ENCODE data around the gene CNOT4.

The CNOT4 gene

GRCh38 chr7:135317676-135318325 lies 192.1 kb downstream of the CNOT4 start:
- no peak for DNase-seq

DNA sequence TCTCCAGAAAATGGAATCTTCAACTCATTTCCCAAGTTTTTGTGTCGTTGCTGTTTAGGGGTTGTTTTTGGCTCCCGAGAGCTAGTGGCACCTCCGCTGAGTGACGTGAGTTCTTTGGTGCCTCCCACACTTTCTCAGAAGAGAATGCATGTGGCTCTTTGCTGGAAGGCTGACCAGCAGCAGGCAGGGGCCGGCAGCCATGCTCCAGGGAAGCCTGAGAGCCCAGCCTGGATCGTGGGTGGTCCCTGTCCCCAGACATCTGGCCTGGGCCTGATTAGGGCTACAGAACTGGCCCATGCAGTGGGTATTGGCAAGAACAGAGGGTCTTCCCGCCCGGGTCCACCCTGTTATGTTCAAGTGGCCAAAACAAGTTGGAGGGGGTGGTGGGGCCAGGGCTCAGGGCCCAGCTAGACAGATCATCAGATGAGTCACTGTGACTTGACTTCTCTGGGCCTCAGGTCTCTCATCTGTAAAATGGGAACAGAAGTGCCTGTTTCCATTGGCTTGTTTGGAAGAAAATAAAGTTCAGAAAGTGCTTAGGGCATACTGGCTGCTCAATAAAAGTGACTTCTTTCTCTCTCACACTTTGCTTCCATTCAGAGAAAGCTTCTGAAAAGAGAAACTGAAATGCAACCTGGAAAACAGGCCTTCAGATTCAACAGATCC lies 193.1 kb downstream of the CNOT4 start:
- no peak for DNase-seq

DNA sequence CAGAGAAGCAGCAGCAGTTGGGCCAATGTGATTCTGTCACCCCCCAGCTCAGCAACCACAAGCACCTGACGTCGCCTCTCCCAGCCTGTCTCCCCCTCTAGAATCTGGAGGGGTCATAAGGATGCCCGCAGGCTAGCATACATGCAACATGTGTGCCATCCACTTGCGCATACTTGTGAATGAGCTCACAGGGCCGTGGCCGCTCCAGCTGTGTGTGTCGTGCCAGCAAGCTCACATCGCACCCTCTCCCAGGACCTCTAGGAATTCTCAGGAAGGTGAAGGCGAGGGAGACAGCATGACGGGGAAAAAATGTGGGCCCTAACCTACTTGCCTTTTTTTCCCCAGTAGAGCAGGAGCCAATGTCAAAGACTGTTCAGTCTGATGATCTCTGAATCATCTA lies 195.9 kb downstream of the CNOT4 start:
- no peak for DNase-seq

Measured in stimulated activated CD4-positive, alpha-beta T cell treated with anti-CD3 and anti-CD28 coated beads, Interleukin-4, amount 100 ng/mL, for 24 hours (primary cell).